OCI-LY7 (cell line): ENCODE results near the gene DNAI1. TPM values are rescaled to one million over a fixed set of nuclear protein-coding genes. Genes with fewer than 3 reads are reported as not detected.

ENCODE experiments used
- BruUV-seq: library from RNA; stranded (reverse); fragments of 400-500 nt; replicated peaks from 2 replicates; lab custom pipeline; 2021; lab: Mats Ljungman, UMichigan
- CTCF ChIA-PET: fragments of 300-600 bp; sonication (Branson Sonifier 250); formaldehyde crosslinking; loops from one replicate; lab custom pipeline; 2022; ENCODE audit warnings: antibody characterized with exemption; ENCODE audit not compliant: unreplicated experiment; lab: Charles Lee
- POLR2A ChIA-PET: fragments of 300-600 bp; sonication (Branson Sonifier 250); formaldehyde crosslinking; loops from one replicate; lab custom pipeline; 2022; ENCODE audit warnings: antibody characterized with exemption; lab: Charles Lee
- DNase-seq: peaks from one replicate; pipeline ENCODE4 v3.0.0-alpha.2; 2015; ENCODE audit warnings: low spot score
- H2AFZ ChIP-seq: fragments of 200-600 bp; sonication (generic), shearing (Covaris generic); 2 replicates; pipeline ENCODE4 v1.6.1; 2014; ENCODE audit warnings: mild to moderate bottlenecking, antibody characterized with exemption, low read length, moderate library complexity
- H3K27ac ChIP-seq: fragments of 200-600 bp; sonication (generic); 2 replicates; pipeline ENCODE4 v1.5.1; 2014; ENCODE audit warnings: mixed run types, low read depth, mild to moderate bottlenecking, moderate library complexity, low read length, inconsistent platforms; ENCODE audit not compliant: poor library complexity, severe bottlenecking
- H3K36me3 ChIP-seq: fragments of 200-600 bp; sonication (generic); 2 replicates; pipeline ENCODE4 v1.6.1; 2014; ENCODE audit warnings: mild to moderate bottlenecking, antibody characterized with exemption, low read length, moderate library complexity, mixed read lengths; ENCODE audit not compliant: insufficient read depth
- H3K4me1 ChIP-seq: fragments of 200-600 bp; sonication (generic); 2 replicates; pipeline ENCODE4 v1.5.1; 2014; ENCODE audit warnings: mild to moderate bottlenecking, low read length; ENCODE audit not compliant: insufficient read depth, poor library complexity, severe bottlenecking
- H3K4me2 ChIP-seq: fragments of 200-600 bp; sonication (generic); 2 replicates; pipeline ENCODE4 v1.6.1; 2014; ENCODE audit warnings: mild to moderate bottlenecking, low read length
- H3K4me3 ChIP-seq: fragments of 200-600 bp; sonication (generic); 2 replicates; pipeline ENCODE4 v1.5.1; 2014; ENCODE audit warnings: mild to moderate bottlenecking, low read depth, low read length; ENCODE audit not compliant: poor library complexity, severe bottlenecking
- H3K79me2 ChIP-seq: fragments of 200-600 bp; sonication (generic); 2 replicates; pipeline ENCODE4 v1.6.1; 2016; ENCODE audit warnings: low read depth, mild to moderate bottlenecking, low read length, moderate library complexity, mixed read lengths; ENCODE audit not compliant: insufficient read depth
- H3K9me2 ChIP-seq: fragments of 200-600 bp; sonication (generic); 2 replicates; pipeline ENCODE4 v1.6.1; 2016; ENCODE audit warnings: mild to moderate bottlenecking, low read length, mixed read lengths; ENCODE audit not compliant: insufficient read depth
- H3K9me3 ChIP-seq: fragments of 200-600 bp; sonication (generic); 2 replicates; pipeline ENCODE4 v1.6.1; 2014; ENCODE audit warnings: mild to moderate bottlenecking, mixed run types, low read length, mixed read lengths
- H4K20me1 ChIP-seq: fragments of 200-600 bp; sonication (generic); 2 replicates; pipeline ENCODE4 v1.6.1; 2014; ENCODE audit warnings: mild to moderate bottlenecking, antibody characterized with exemption, low read length, moderate library complexity, mixed read lengths; ENCODE audit not compliant: insufficient read depth
- CTCF ChIP-seq: fragments of 200-600 bp; sonication (generic); conservative IDR thresholded peaks from 2 replicates; pipeline ENCODE4 v1.5.1; 2014; ENCODE audit warnings: mild to moderate bottlenecking, antibody characterized with exemption, low read length, moderate library complexity, mixed read lengths
- EZH2phosphoT487 ChIP-seq: fragments of 200-600 bp; sonication (generic); IDR thresholded peaks from 2 replicates; pipeline ENCODE4 v1.6.1; 2018; ENCODE audit warnings: low read depth, borderline replicate concordance, mild to moderate bottlenecking, mixed run types, antibody characterized with exemption, low read length, moderate library complexity, mixed read lengths
- intact Hi-C: fragments of 100-400 bp; cut with micrococcal nuclease; formaldehyde crosslinking; loops from one replicate; pipeline ENCODE4 v1.10.0; 2022; ENCODE audit not compliant: unreplicated experiment
- total RNA-seq, 2 experiments: library from RNA; depleted of rRNA in 1 of 2; stranded (reverse); fragments of >200 nt in 1 of 2; shearing (Covaris generic) in 1 of 2; gene quantifications; 2 replicates each; pipeline ENCODE4 v1.2.3, GENCODE V29; 2014 to 2022

The DNAI1 gene
- total RNA-seq, 2 experiments from 2014 or later: 0.57 to 0.97 TPM

GRCh38 chr9:34502471-34502870 lies 43.9 kb downstream of the DNAI1 start:
- Histone ChIP-seq H3K9me2 (no peaks in the 10 kb centered on the region), H3K27ac (no peak overlapping the region), H2AFZ (no peak overlapping the region), H4K20me1 (no peaks in the 10 kb centered on the region), H3K4me1 (no peaks in the 10 kb centered on the region), H3K79me2 (no peaks in the 10 kb centered on the region), H3K9me3 (no peaks in the 10 kb centered on the region), H3K4me2 (no peak overlapping the region), H3K36me3 (no peaks in the 10 kb centered on the region), H3K4me3 (no peak overlapping the region)
- intact Hi-C loops: loop anchor here (5.0 kb wide), 1 partner anchor 100 kb away; no protein-coding TSS in a partner anchor
- TF ChIP-seq CTCF (no peak), EZH2phosphoT487 (no peak)
- BruUV-seq: no TSS peak
- DNase-seq: no peak
- ChIA-PET POLR2A (interaction anchor here (0.5 kb wide), 1 partner anchor 530 kb away, joined by 3 read pairs; no protein-coding TSS in a partner anchor), CTCF (no interaction called here)

- DNase-seq: no peak
- no TSS peak for BruUV-seq
- no peaks in the 10 kb centered on the region for H3K9me3 ChIP-seq
- POLR2A ChIA-PET: no interaction called here
- no peaks in the 10 kb centered on the region for H3K4me1 ChIP-seq
- H3K36me3 ChIP-seq: no peaks in the 10 kb centered on the region
- H3K9me2 ChIP-seq: no peaks in the 10 kb centered on the region
- no peaks in the 10 kb centered on the region for H4K20me1 ChIP-seq
- H3K4me3 ChIP-seq: no peak overlapping the region
- H3K4me2 ChIP-seq: no peak overlapping the region
- H3K79me2 ChIP-seq: no peaks in the 10 kb centered on the region
- no peak overlapping the region for H2AFZ ChIP-seq
- TF ChIP-seq CTCF (no peak), EZH2phosphoT487 (no peak)
- CTCF ChIA-PET: no interaction called here
- no peak overlapping the region for H3K27ac ChIP-seq
- intact Hi-C loops: loop anchor here (5.0 kb wide), 1 partner anchor 99 kb away; no protein-coding TSS in a partner anchor
Observed at GRCh38 chr9:34502891-34503290, 44.3 kb downstream of the DNAI1 start.

GRCh38 chr9:34503406-34503805 lies 44.8 kb downstream of the DNAI1 start:
- CTCF ChIA-PET: no interaction called here
- TF ChIP-seq CTCF: no peak
- TF ChIP-seq EZH2phosphoT487: no peak

More at GRCh38 chr9:34503406-34503805, 44.8 kb downstream of the DNAI1 start:
- POLR2A ChIA-PET: no interaction called here
- H3K9me3 ChIP-seq: no peaks in the 10 kb centered on the region
- H3K4me3 ChIP-seq: no peak overlapping the region
- DNase-seq: no peak
- H3K79me2 ChIP-seq: no peaks in the 10 kb centered on the region
- no peaks in the 10 kb centered on the region for H3K4me1 ChIP-seq
- intact Hi-C loops: loop anchor here (5.0 kb wide), 1 partner anchor 99 kb away; no protein-coding TSS in a partner anchor
- no peaks in the 10 kb centered on the region for H3K36me3 ChIP-seq
- H3K4me2 ChIP-seq: no peak overlapping the region
- H3K27ac ChIP-seq: no peak overlapping the region
- no peaks in the 10 kb centered on the region for H3K9me2 ChIP-seq
- BruUV-seq: no TSS peak
- H4K20me1 ChIP-seq: no peaks in the 10 kb centered on the region
- no peak overlapping the region for H2AFZ ChIP-seq
